ENCODE data around the gene ITGAV. TPM values are rescaled to one million over a fixed set of nuclear protein-coding genes. Genes with fewer than 3 reads are reported as not detected.
"Not testable (repeated sequence)": the region's sequence is repeated elsewhere in the genome, so short reads cannot be mapped to it uniquely, and the experiment has no call there.

ITGAV gene
- total RNA-seq, 6 donors from 2014 or later: 19.9 to 75.4 (median 58.7) TPM

DNA sequence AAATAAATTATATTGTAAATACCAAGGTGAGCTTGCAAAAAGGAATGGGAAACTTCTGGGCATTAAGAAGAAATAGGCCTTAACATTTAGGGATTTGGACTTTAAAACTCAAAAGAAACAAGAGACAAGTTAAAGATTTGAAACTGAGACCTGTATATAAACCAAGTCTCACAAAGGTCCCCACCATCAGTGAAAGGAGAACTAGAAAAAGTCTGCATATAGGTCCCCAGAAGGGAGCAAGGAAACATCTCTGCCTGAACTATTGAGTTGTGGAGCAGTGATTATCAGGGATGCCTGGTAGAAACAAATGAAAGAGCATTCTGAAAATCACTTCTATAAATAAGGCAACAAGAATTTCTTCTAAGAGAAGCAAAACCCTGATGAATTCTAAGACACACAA is 30.5 kb upstream of the ITGAV start:
- H3K9me3 ChIP-seq: no peaks in the 10 kb centered on the region
- DNase-seq: no peak
- no peaks in the 10 kb centered on the region for H3K4me1 ChIP-seq
- H3K36me3 ChIP-seq: no peaks in the 10 kb centered on the region
- TF ChIP-seq POLR2A (IDR thresholded peaks at IDR 0.05): no peak
- no peaks in the 10 kb centered on the region for H3K27me3 ChIP-seq
- no peak overlapping the region for H3K4me3 ChIP-seq
- no peak overlapping the region for H3K27ac ChIP-seq
- ATAC-seq (ENCODE audit: low FRiP score in 2 of 2): no peak

DNA sequence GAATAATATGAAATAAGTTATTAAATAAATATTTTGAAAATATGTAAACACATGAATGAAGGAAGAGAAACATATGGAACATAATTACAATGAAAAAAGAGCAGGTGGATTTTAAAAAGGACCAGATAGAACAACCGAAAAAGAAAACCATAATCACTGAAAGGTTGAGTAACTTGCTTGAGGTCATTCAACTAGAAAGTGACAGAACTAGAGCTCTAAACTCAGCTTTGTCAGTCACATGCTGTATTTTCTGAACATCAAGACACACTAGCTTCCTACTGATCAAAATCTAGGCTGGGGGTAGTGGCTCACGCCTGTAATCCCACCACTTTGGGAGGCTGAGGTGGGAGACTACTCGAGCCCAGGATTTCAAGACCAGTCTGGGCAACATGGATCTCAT is 30.0 kb upstream of the ITGAV start:
- Histone ChIP-seq H3K27me3 (no peaks in the 10 kb centered on the region), H3K27ac (no peak overlapping the region), H3K4me1 (no peaks in the 10 kb centered on the region), H3K36me3 (no peaks in the 10 kb centered on the region), H3K4me3 (no peak overlapping the region), H3K9me3 (no peaks in the 10 kb centered on the region)
- 71 to 94% methylated on average over 3 of the region's 3 CpGs for WGBS, 2 donors
- TF ChIP-seq POLR2AphosphoS5 (IDR thresholded peaks at IDR 0.05) (no peak), EP300 (IDR thresholded peaks at IDR 0.05) (no peak), POLR2A (IDR thresholded peaks at IDR 0.05) (no peak)
- TF ChIP-seq, protein P1, sequence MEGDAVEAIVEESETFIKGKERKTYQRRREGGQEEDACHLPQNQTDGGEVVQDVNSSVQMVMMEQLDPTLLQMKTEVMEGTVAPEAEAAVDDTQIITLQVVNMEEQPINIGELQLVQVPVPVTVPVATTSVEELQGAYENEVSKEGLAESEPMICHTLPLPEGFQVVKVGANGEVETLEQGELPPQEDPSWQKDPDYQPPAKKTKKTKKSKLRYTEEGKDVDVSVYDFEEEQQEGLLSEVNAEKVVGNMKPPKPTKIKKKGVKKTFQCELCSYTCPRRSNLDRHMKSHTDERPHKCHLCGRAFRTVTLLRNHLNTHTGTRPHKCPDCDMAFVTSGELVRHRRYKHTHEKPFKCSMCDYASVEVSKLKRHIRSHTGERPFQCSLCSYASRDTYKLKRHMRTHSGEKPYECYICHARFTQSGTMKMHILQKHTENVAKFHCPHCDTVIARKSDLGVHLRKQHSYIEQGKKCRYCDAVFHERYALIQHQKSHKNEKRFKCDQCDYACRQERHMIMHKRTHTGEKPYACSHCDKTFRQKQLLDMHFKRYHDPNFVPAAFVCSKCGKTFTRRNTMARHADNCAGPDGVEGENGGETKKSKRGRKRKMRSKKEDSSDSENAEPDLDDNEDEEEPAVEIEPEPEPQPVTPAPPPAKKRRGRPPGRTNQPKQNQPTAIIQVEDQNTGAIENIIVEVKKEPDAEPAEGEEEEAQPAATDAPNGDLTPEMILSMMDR (IDR thresholded peaks at IDR 0.05): no peak
- ATAC-seq (ENCODE audit: low FRiP score in 2 of 2): no peak
- DNase-seq: no peak

DNA sequence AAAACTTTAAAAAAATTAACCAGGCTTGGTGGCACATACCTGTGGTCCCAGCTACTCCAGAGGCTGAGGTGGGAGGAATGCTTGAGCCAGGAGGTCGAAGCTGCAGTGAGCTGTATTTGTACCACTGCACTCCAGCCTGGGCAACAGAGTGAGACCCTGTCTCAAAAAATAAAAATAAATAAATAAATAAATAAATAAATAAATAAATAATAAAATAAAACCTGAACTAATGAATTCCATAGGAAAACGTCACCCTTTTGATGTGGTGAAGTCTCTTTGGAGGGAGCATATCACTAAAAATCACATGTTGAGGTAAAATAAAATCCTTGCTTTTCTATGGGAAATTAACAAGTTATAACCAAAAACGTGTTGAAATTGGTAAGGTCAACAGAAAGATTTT is 29.6 kb upstream of the ITGAV start:
- ATAC-seq (ENCODE audit: low FRiP score in 2 of 2) (no peak), DNase-seq (no peak)
- no peaks in the 10 kb centered on the region for H3K4me1 ChIP-seq
- no peaks in the 10 kb centered on the region for H3K36me3 ChIP-seq
- no peak overlapping the region for H3K27ac ChIP-seq
- no peak overlapping the region for H3K4me3 ChIP-seq
- no peak for TF ChIP-seq POLR2A (IDR thresholded peaks at IDR 0.05)
- TF ChIP-seq, protein P1 (IDR thresholded peaks at IDR 0.05): no peak
- no peak for TF ChIP-seq EP300 (IDR thresholded peaks at IDR 0.05)
- TF ChIP-seq POLR2AphosphoS5 (IDR thresholded peaks at IDR 0.05): no peak
- H3K27me3 ChIP-seq: no peaks in the 10 kb centered on the region
- 57% methylated on average over 3 of the region's 3 CpGs for WGBS, 2 donors
- no peaks in the 10 kb centered on the region for H3K9me3 ChIP-seq

DNA sequence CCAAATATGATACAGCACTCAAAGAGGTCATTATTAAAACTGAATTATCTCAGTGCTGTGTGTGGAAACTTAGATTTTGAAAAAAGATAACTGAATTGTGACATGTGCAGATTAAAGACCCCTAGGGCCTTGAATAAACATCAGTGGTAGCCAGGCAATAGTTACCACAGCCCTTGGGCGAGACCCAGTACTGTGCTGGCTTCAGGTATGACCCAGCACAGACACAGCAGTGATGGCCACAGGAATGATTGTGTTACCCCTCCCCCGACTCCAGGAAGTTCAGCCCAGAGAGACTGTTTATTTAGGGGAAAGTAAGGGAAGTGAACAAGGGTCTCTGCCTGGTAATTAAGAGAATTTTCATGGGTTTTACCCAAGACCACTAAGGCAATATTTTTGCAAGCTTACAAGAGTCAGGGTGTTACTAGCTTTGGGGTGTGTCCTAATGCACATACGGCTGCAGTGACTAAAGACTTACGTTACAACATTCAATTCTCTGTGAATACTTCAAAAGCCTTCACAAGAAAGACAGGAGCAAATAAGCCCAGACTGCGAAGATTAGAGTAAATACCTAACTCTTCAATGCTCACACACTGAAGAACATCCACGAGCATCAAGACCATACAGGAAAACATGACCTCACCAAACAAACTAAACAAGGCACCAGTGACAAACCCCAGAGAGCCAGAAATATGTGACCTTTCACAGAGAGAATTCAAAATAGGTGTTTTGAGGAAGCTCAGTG is 28.2 kb upstream of the ITGAV start:
- DNase-seq (no peak), ATAC-seq (ENCODE audit: low FRiP score in 2 of 2) (no peak)
- Histone ChIP-seq H3K36me3 (no peaks in the 10 kb centered on the region), H3K27me3 (no peaks in the 10 kb centered on the region), H3K9me3 (no peaks in the 10 kb centered on the region), H3K4me3 (no peak overlapping the region), H3K27ac (no peak overlapping the region), H3K4me1 (no peaks in the 10 kb centered on the region)
- 83 to 87% methylated on average over 6 of the region's 6 CpGs for WGBS, 2 donors
- no peak for TF ChIP-seq POLR2AphosphoS5 (IDR thresholded peaks at IDR 0.05)
- no peak for TF ChIP-seq EP300 (IDR thresholded peaks at IDR 0.05)

DNA sequence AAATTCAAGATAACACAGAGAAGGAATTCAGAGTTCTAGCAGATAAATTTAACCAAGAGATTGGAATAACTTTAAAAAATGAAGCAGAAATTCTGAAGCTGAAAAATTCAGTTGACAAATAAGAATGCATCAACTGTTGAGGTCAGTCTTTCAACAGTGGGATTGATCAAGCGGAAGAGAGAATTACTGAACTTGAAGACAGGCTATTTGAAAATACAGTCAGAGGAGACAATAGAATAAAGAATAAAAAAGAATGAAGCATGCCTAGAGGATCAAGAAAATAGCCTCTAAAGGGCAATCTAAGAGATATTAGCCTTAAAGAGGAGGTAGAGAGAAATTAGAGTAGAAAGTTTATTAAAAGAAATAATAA is 27.7 kb upstream of the ITGAV start:
- H3K27me3 ChIP-seq: no peaks in the 10 kb centered on the region
- H3K4me1 ChIP-seq: no peaks in the 10 kb centered on the region
- no peaks in the 10 kb centered on the region for H3K36me3 ChIP-seq
- DNase-seq (no peak), ATAC-seq (ENCODE audit: low FRiP score in 2 of 2) (no peak)
- no peak overlapping the region for H3K27ac ChIP-seq
- WGBS, 2 donors: 97 to 100% methylated on average over 1 of the region's 1 CpG
- no peak overlapping the region for H3K4me3 ChIP-seq
- H3K9me3 ChIP-seq: no peaks in the 10 kb centered on the region
- no peak for TF ChIP-seq EP300 (IDR thresholded peaks at IDR 0.05)
- TF ChIP-seq POLR2AphosphoS5 (IDR thresholded peaks at IDR 0.05): no peak
- TF ChIP-seq POLR2A (IDR thresholded peaks at IDR 0.05): no peak
- TF ChIP-seq, protein P1 (IDR thresholded peaks at IDR 0.05): no peak

DNA sequence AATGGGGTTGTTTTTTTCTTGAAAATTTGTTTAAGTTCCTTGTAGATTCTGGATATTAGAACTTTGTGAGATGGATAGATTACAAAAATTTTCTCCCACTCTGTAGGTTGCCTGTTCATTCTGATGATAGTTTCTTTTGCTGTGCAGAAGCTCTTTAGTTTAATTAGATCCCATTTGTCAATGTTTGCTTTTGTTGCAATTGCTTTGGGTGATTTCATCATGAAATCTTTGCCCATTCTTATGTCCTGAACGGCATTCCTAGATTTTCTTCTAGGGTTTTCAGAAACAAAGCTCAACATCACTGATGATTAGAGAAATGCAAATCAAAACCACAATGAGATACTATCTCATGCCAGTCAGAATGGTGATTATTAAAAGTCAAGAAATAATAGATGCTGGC is 21.3 kb upstream of the ITGAV start:
- not testable (repeated sequence) for ATAC-seq (ENCODE audit: low FRiP score in 2 of 2); DNase-seq; H3K27me3 ChIP-seq; H3K36me3 ChIP-seq; H3K27ac ChIP-seq; H3K4me3 ChIP-seq; H3K4me1 ChIP-seq; H3K9me3 ChIP-seq
- WGBS, 2 donors: 76 to 81% methylated on average over 1 of the region's 1 CpG

DNA sequence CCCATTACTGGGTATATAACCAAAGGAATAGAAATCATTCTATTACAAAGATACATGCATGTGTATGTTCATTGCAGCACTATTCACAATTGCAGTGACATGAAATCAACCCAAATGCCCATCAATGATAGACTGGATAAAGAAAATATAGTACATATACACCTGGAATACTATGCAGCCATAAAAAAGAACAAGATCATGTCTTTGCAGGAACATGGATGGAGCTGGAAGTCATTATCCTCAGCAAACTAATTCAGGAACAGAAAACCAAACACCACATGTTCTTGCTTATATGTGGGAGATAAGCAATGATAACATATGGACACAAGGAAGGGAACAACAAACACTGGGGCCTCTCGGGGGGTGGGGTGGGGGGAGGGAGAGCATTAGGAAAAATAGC is 20.7 kb upstream of the ITGAV start:
- ATAC-seq (ENCODE audit: low FRiP score in 2 of 2); H3K27ac ChIP-seq: not testable (repeated sequence)
- WGBS, 2 donors: 78 to 92% methylated on average over 1 of the region's 1 CpG

More for the DNA sequence above, 20.7 kb upstream of the ITGAV start:
- not testable (repeated sequence) for H3K9me3 ChIP-seq, H3K4me3 ChIP-seq, H3K36me3 ChIP-seq, DNase-seq, H3K27me3 ChIP-seq, H3K4me1 ChIP-seq
